Kidney (tissue), 14 donors: ENCODE data around the gene BACE1-AS. TPM values are rescaled to one million over a fixed set of nuclear protein-coding genes. Genes with fewer than 3 reads are reported as not detected.

ENCODE experiments used
- DNase-seq, 5 donors: peaks; one replicate each; pipeline ENCODE4 v3.0.0-alpha.2; 2013 to 2020
- FAIRE-seq: peaks from 2 replicates; lab custom pipeline; 2012; peaks lifted over from hg19 to GRCh38; lab: Jason Lieb, UNC
- H3K27ac ChIP-seq, 2 donors: one replicate each; pipeline ENCODE4 v1.7.0; 2013; ENCODE audit warnings: low read depth in 2 of 2, low read length in 2 of 2, inconsistent platforms in 1 of 2
- H3K27me3 ChIP-seq: one replicate; pipeline ENCODE4 v1.7.1; 2013; ENCODE audit warnings: low read length, inconsistent platforms; ENCODE audit not compliant: control insufficient read depth, insufficient read depth
- H3K36me3 ChIP-seq, 3 donors: one replicate each; pipeline versions ENCODE4 v1.7.0 to v1.7.1; 2013; ENCODE audit warnings: low read length in 3 of 3, control low read depth in 1 of 3, inconsistent platforms in 1 of 3; ENCODE audit not compliant: insufficient read depth in 3 of 3, control insufficient read depth in 2 of 3
- H3K4me1 ChIP-seq, 3 donors: one replicate each; pipeline versions ENCODE4 v1.7.0 to v1.7.1; 2013; ENCODE audit warnings: low read length in 3 of 3, inconsistent platforms in 1 of 3, low read depth in 1 of 3; ENCODE audit not compliant: control insufficient read depth in 2 of 3, insufficient read depth in 2 of 3
- H3K4me3 ChIP-seq, 3 donors: one replicate each; pipeline versions ENCODE4 v1.7.0 to v1.8.1; 2013; ENCODE audit warnings: low read length in 3 of 3, control low read depth in 1 of 3, inconsistent platforms in 1 of 3
- H3K9ac ChIP-seq, 3 donors: one replicate each; pipeline versions ENCODE4 v1.7.0 to v1.7.1; 2013; ENCODE audit warnings: low read length in 3 of 3, control low read depth in 1 of 3, inconsistent platforms in 1 of 3
- H3K9me3 ChIP-seq, 3 donors: one replicate each; pipeline versions ENCODE4 v1.7.0 to v1.7.1; 2013; ENCODE audit warnings: low read length in 3 of 3, control low read depth in 1 of 3, inconsistent platforms in 1 of 3; ENCODE audit not compliant: control insufficient read depth in 2 of 3, insufficient read depth in 1 of 3
- intact Hi-C: fragments of 100-400 bp; cut with DNase I; formaldehyde crosslinking; loops from one replicate; pipeline ENCODE4 v1.11.1; 2022
- polyA plus RNA-seq: library from polyadenylated mRNA; stranded (reverse); fragments of 350-450 nt; fragmentation: Illumina TruSeq; extraction: RNeasy Lipid Tissue Mini Kit (QIAGEN cat#74804); gene quantifications from one replicate; pipeline ENCODE4 v1.2.3, GENCODE V29; 2014; ENCODE audit warnings: low read depth, low replicate concordance; ENCODE audit not compliant: insufficient read depth
- total RNA-seq: library from RNA; stranded (reverse); fragmentation: NEBNext Ultra II Directional; extraction: Animal tissue kit (Norgen Biotek cat#: 25700); gene quantifications from one replicate; pipeline ENCODE4 v1.2.1, GENCODE V29; 2021
- TF ChIP-seq, protein P1 (sequence below): IDR thresholded peaks from 3 replicates; pipeline ENCODE4 v1.5.1; 2012; ENCODE audit warnings: mild to moderate bottlenecking, moderate library complexity, borderline replicate concordance; ENCODE audit not compliant: insufficient read depth; ENCODE audit errors: extremely low read depth
- donor health status: control.
- donor health status: control.
- donor health status: control.
- donor health status: control.
- donor health status: control.
- donor health status: DM: yes; HTN: yes; CAD: no.
- donor health status: Normal renal cell carcinoma (clear cell type).

BACE1-AS gene
- total and polyA plus RNA-seq, 2 donors from 2014 or later: 8.0 to 8.9 TPM

DNA sequence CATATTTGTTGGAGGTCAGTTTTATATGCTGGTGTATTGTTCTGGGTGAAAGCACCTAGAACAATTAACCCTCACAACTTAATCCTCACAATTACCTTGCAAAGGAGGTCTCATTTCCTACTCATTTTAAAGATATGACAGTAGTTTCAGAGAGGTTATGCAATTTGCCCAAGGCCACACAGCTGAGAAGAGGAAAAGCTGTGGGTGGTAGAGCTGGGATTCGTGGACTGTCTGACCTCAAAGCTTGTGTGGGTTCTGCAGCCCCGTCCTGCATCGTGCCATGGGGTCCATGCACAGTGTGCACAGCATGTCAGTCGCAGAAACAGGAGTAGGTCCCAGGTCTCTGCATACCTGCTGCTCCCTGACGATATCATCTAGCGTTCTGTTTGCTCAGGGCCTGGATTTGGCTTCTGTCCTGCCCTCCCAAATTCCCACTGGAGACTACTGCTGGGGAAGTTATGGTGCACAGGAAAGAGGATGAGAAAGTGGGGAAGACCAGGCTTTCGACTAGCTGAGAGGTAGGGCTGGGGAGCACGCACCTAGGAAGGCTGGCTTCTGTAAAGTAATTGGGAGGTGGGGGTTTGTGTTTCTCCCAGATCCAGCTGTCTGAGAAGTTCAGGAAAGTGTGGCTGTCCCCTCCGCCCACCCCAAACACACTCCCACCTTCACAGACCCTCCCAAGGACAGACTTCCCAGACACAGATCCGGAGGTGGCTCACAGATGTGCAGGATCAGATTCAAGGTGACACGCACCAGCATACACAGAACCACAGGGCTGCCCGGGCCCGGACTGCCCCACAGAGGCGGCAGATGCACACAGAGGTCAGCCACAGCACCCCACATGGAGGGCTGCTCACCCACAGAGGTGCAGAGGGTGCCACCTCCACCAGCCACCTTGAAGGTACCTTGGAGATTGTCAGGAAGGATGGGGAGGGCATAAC is 23.0 kb downstream of the BACE1-AS start:
- peaks cover 0 to 15% (median 3%) of the 10 kb centered on the region in 3 donors for H3K4me1 ChIP-seq
- FAIRE-seq: no peak
- no peaks in the 10 kb centered on the region for H3K9me3 ChIP-seq
- DNase-seq: peak in 2 of 5 donors; percentile 24 to 25
- peak overlapping the region in 1 of 3 donors; percentile 76 for H3K4me3 ChIP-seq
- TF ChIP-seq, protein P1, sequence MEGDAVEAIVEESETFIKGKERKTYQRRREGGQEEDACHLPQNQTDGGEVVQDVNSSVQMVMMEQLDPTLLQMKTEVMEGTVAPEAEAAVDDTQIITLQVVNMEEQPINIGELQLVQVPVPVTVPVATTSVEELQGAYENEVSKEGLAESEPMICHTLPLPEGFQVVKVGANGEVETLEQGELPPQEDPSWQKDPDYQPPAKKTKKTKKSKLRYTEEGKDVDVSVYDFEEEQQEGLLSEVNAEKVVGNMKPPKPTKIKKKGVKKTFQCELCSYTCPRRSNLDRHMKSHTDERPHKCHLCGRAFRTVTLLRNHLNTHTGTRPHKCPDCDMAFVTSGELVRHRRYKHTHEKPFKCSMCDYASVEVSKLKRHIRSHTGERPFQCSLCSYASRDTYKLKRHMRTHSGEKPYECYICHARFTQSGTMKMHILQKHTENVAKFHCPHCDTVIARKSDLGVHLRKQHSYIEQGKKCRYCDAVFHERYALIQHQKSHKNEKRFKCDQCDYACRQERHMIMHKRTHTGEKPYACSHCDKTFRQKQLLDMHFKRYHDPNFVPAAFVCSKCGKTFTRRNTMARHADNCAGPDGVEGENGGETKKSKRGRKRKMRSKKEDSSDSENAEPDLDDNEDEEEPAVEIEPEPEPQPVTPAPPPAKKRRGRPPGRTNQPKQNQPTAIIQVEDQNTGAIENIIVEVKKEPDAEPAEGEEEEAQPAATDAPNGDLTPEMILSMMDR: no peak
- H3K27me3 ChIP-seq: no peaks in the 10 kb centered on the region
- intact Hi-C loops: no loop called here
- no peak overlapping the region for H3K27ac ChIP-seq
- H3K36me3 ChIP-seq: no peaks in the 10 kb centered on the region
- H3K9ac ChIP-seq: no peak overlapping the region

- DNase-seq: peak in 4 of 5 donors; percentile 26 to 70 (median 39)
- Histone ChIP-seq H3K4me3 (peak overlapping the region; percentile 51 to 76 (median 67)), H3K4me1 (peaks cover 0 to 15% (median 3%) of the 10 kb centered on the region in 3 donors), H3K27ac (no peak overlapping the region), H3K27me3 (no peaks in the 10 kb centered on the region), H3K36me3 (no peaks in the 10 kb centered on the region), H3K9ac (peak overlapping the region in 1 of 3 donors; percentile 67), H3K9me3 (no peaks in the 10 kb centered on the region)
- intact Hi-C loops: no loop called here
- no peak for FAIRE-seq
- TF ChIP-seq, protein P1: no peak
Observed at GRCh38 chr11:117314840-117315239, 23.7 kb downstream of the BACE1-AS start.

DNA sequence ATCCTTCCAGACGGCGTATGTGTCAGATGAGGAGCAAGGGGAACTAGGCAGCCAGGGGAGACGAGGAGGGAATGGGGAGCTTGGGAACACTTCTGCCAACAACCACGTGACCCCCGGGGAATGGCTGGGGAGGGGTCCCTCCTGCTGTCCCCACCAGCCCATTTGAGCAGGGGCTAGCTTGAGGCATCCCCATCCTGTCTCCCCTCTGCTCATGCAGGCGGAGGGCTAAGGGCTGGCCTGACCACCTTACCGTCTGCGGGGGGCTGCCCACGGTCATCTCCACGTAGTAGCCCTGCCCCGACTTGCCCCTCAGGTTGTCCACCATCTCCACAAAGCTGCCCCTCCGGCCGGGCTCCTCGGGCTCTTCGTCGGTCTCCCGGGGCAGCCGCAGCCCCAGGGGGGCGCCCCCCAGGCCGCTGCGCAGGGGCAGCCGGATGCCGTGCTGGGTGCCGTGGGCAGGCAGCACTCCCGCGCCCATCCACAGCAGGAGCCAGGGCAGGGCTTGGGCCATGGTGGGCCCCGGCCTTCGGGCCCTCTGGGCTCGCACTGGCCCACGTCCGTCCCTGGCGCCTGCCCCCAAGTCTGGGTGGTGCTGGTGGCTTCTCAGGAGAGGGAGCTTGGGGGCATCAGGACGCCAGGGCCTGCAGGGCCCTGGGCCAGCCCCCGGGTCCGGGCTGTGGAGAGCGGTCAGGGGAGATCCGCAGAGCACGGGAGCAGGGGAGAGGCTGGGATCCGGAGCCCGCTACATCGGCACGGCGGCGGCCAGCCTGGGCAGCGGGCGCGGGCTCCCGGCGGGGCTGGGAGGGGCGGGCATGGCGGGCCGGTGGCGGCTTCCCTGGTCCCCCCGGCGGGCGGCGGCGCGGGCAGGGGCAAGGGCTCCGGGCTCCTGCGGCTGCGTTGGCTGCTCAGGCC is 24.4 kb downstream of the BACE1-AS start:
- TF ChIP-seq, protein P1: no peak
- FAIRE-seq (no peak), DNase-seq (peak in 4 of 5 donors; percentile 10 to 73 (median 42))
- no peaks in the 10 kb centered on the region for H3K9me3 ChIP-seq
- peak overlapping the region; percentile 67 to 81 (median 76) for H3K4me3 ChIP-seq
- peak overlapping the region in 2 of 3 donors; percentile 43 to 67 for H3K9ac ChIP-seq
- intact Hi-C loops: no loop called here
- H3K36me3 ChIP-seq: no peaks in the 10 kb centered on the region
- no peaks in the 10 kb centered on the region for H3K27me3 ChIP-seq
- peaks cover 0 to 15% (median 3%) of the 10 kb centered on the region in 3 donors for H3K4me1 ChIP-seq
- no peak overlapping the region for H3K27ac ChIP-seq
